AG04450 (cell line): Measurements from ENCODE around the gene GPR157. TPM values are rescaled to one million over a fixed set of nuclear protein-coding genes. Genes with fewer than 3 reads are reported as not detected.
A peak's percentile ranks its signal among the peaks of the same experiment; 100 is the strongest.

Experiments
- CTCF ChIA-PET: fragments of 300-600, 350-600 bp; formaldehyde crosslinking; extraction: SDS; loops from one replicate; lab custom pipeline; 2022; ENCODE audit warnings: antibody characterized with exemption, inconsistent platforms; lab: Charles Lee
- POLR2A ChIA-PET: fragments of 350-600 bp; formaldehyde crosslinking; extraction: SDS; loops from one replicate; lab custom pipeline; 2021; ENCODE audit warnings: antibody characterized with exemption, inconsistent platforms; lab: Yijun Ruan, JAX
- DNase-seq: peaks from one replicate; pipeline ENCODE4 v3.0.0-alpha.2; 2011; ENCODE audit warnings: low read depth, low spot score
- H3K27ac ChIP-seq: one replicate; pipeline ENCODE4 v1.5.1; 2012; ENCODE audit warnings: low read depth, low read length, control low read depth
- H3K27me3 ChIP-seq: one replicate; pipeline ENCODE4 v1.6.0; 2012; ENCODE audit warnings: low read length; ENCODE audit not compliant: control insufficient read depth, insufficient read depth
- H3K4me3 ChIP-seq: 2 replicates; pipeline ENCODE4 v1.5.1; 2011; ENCODE audit warnings: mild to moderate bottlenecking, low read depth, low read length, control low read depth
- H3K9me3 ChIP-seq: 2 replicates; pipeline ENCODE4 v1.5.1; 2012; ENCODE audit warnings: low read length; ENCODE audit not compliant: control insufficient read depth, insufficient read depth
- CTCF ChIP-seq: IDR thresholded peaks from 2 replicates; pipeline ENCODE4 v1.5.1; 2011; ENCODE audit warnings: low read depth, low read length, control low read depth, inconsistent platforms
- polyA plus RNA-seq: library from polyadenylated mRNA; depleted of rRNA; stranded (reverse); fragments of >200 nt; gene quantifications from 2 replicates; pipeline ENCODE4 v1.2.3, GENCODE V29; 2011

The GPR157 gene
- polyA plus RNA-seq, 1 experiment: 1.1 TPM

DNA sequence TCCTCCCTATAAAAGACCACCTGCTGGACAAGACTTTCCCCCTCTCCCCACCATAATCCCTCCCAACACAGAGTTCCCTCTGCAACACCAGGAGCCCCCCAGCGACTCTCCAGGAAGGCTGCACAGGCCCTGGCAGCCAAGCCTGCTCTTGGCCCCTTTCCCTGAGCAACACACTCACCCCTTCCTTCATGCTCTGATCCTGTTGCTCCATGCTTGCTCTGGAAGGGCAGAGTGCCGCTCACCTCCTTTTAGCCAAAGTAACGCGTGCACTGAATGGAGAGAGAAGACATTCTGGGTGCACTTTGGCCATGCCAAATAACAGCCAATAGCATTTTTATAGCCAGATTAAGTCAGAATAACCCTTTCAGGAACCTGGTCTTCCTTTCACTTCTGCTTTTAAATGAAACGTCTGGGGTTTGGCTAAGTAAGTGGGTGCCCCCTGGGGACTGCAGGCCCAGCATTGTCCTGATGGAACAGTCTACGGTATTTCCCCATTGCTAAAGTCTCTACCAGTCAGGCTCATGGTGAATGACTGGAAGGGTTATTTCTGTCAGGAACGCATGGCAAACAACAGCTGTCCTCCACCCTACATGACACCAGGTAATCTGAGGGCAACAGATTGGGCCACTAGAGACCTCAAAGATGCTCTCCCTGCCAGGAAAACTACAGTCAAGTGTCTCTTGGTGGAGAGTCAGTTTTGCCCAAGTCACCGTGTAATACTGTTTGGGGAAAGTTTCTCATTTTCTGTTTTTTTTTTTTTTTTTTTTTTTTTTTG, 59.4 kb downstream of the GPR157 start, which contains the start of gene SLC2A5:
TSS of gene SLC2A5 (minus strand) at position 310 of the 775 bp plus-strand sequence. CDS start at position 211, 99 bp downstream.
- TF ChIP-seq CTCF: no peak
- Histone ChIP-seq H3K4me3 (peak within 1 kb of the TSS; percentile 5; the same call in 1 of the 2 replicates), H3K9me3 (no peaks in the 10 kb centered on the region; the same call in 1 of the 2 replicates), H3K27me3 (no peaks in the 10 kb centered on the region), H3K27ac (peak within 1 kb of the TSS; percentile 21)
- POLR2A ChIA-PET: no interaction called here
- CTCF ChIA-PET: no interaction called here
- no peak for DNase-seq

DNA sequence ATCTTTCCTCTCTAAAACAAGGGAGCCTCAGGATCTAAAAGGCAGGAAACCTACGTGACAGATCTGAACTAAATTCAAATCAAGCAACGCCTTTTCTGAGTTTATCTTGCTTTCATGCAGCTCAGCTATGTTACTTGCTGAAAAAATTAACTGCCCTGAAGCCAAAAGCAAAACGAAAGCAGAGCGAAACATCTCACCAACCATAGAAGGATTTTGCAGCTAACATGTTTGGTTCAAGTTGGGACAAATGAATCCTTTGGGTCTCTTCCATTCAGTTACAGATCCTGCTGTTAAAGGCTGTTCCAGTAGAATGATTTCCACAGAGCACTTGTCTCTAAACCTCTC, 59.9 kb downstream of the GPR157 start:
- Histone ChIP-seq H3K27ac (peak overlapping the region; percentile 21), H3K27me3 (no peaks in the 10 kb centered on the region), H3K4me3 (peak overlapping the region; percentile 5; the same call in 1 of the 2 replicates), H3K9me3 (no peaks in the 10 kb centered on the region; the same call in 1 of the 2 replicates)
- no peak for DNase-seq
- TF ChIP-seq CTCF: no peak
- ChIA-PET CTCF (interaction anchor here (0.6 to 1.5 kb wide), 2 partner anchors 42 to 180 kb away, joined by 3 to 9 read pairs; no protein-coding TSS in a partner anchor), POLR2A (interaction anchor here (0.7 kb wide), 1 partner anchor 12 kb away, joined by 6 read pairs; no protein-coding TSS in a partner anchor)

DNA sequence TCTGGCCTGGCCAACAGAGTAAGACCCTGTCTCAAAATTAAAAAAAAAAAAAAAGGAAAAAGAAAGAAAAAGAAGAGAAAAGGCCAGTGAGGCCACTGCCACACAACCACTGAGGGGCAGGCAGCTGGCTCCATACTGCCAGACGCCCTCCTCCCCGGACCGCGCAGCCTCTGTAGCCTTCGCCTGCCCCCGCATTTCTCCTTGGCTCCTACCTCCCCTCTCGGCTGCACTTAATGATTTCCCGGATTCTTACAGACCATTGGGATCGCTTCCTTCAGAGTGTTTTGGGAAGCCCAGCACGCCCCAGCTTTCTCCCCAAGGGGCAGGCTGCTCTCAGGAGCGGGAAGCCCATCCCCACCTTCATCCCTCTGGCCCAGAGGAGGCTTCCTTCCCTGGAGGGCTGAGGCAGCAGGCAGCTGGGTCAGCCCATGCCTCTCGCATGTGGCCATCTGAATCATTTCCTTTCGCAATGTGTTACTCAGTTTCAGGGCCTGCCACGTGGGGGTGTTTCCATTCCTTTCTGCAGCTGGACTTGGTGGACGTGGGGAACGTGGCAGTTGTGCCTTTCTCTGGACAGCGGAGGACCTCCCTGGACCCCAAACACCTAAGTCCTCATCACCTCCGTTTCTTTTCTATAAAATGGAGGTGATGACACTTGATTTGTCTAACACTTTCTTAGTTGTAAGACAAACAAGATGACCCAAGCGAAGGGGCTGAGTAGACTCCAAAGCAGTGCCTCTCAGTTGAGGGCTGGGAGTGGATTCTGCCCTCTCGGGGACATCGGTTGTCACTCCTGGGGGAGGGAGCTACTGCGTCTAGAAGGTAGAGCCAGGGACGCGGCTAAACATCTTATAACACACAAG, 61.7 kb downstream of the GPR157 start:
- POLR2A ChIA-PET: interaction anchor here (0.6 kb wide), 1 partner anchor 233 kb away, joined by 7 read pairs; no protein-coding TSS in a partner anchor
- Histone ChIP-seq H3K9me3 (no peaks in the 10 kb centered on the region; the same call in 1 of the 2 replicates), H3K27me3 (no peaks in the 10 kb centered on the region), H3K4me3 (no peak overlapping the region), H3K27ac (peak overlapping the region; percentile 61)
- DNase-seq: peak; percentile 84
- CTCF ChIA-PET: interaction anchor here (0.5 to 1.5 kb wide), 4 partner anchors 8 to 430 kb away, joined by 3 to 5 read pairs (median 4); no protein-coding TSS in a partner anchor
- no peak for TF ChIP-seq CTCF

DNA sequence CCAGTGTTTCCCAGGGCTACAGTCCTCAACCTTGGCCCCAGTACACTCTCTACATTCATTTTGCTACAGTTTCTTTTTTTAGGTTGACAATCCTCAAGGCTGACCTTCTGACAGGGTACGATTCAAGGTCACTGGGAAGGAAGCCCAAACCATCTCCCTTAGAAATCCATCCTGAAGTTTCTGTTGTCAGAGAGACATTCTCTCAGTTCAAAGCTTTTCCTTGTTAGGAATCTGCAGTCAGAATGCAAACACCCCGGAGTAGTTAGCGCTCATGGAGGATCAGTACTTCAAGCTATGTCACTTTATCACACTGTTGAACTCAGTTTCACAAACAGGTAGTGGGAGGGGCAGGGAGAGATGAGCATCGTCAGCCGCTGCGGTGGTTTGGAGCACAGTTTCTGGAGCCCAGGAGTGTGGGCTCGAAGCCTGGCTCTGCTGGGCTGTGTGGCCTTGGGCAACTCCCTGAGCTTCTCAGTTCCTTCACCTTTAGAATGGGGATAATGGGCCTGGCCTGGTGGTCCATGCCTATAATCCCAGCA, 63.6 kb downstream of the GPR157 start:
- ChIA-PET POLR2A (no interaction called here), CTCF (interaction anchor here (1.1 kb wide), 1 partner anchor 61 kb away, joined by 3 read pairs; no protein-coding TSS in a partner anchor)
- no peaks in the 10 kb centered on the region for H3K27me3 ChIP-seq
- H3K4me3 ChIP-seq: no peak overlapping the region
- H3K9me3 ChIP-seq: no peaks in the 10 kb centered on the region; the same call in 1 of the 2 replicates
- no peak for TF ChIP-seq CTCF
- no peak overlapping the region for H3K27ac ChIP-seq
- no peak for DNase-seq
